HEK293 (cell line): ENCODE measurements around the gene TXNRD2.

Experiments
- CTCF ChIA-PET: fragments of 350-600 bp; formaldehyde crosslinking; extraction: SDS; loops from one replicate; lab custom pipeline; 2021; ENCODE audit warnings: antibody characterized with exemption; lab: Yijun Ruan, JAX
- POLR2A ChIA-PET: fragments of 300-600 bp; formaldehyde crosslinking; extraction: SDS; loops from one replicate; lab custom pipeline; 2020; ENCODE audit warnings: antibody characterized with exemption, inconsistent platforms; lab: Yijun Ruan, JAX
- H3K27ac ChIP-seq: fragments of 200-500 bp; sonication (Bioruptor generic); 2 replicates; pipeline ENCODE4 v1.5.1; 2014; ENCODE audit warnings: low read depth, low read length, control low read depth, inconsistent platforms; ENCODE audit errors: extremely low read depth
- H3K36me3 ChIP-seq, 2 experiments: fragments of 200-500 bp in 1 of 2; sonication (Bioruptor generic) in 1 of 2; 1 replicate in 1 of 2; 2 replicates in 1 of 2; pipeline ENCODE4 v1.5.1; 2014 to 2017; ENCODE audit warnings: inconsistent platforms in 2 of 2, low read length in 2 of 2; ENCODE audit not compliant: control insufficient read depth in 2 of 2, insufficient read depth in 1 of 2
- H3K4me1 ChIP-seq: fragments of 200-500 bp; sonication (Bioruptor generic); 2 replicates; pipeline ENCODE4 v1.5.1; 2014; ENCODE audit warnings: mild to moderate bottlenecking, low read length, inconsistent platforms; ENCODE audit not compliant: control insufficient read depth, insufficient read depth
- H3K4me3 ChIP-seq: 2 replicates; pipeline ENCODE4 v1.5.1; 2011; ENCODE audit warnings: low read depth, mild to moderate bottlenecking, control low read depth, low read length, moderate library complexity
- H3K9me3 ChIP-seq: fragments of 200-500 bp; sonication (Bioruptor generic); 2 replicates; pipeline ENCODE4 v1.5.1; 2014; ENCODE audit warnings: low read depth, low read length, inconsistent platforms; ENCODE audit not compliant: control insufficient read depth, insufficient read depth
- BCL11A ChIP-seq: fragments of 450-650 bp; formaldehyde crosslinking; IDR thresholded peaks from 2 replicates; pipeline ENCODE4 v1.5.1; 2016; ENCODE audit warnings: low read depth, missing biosample characterization, missing genetic modification characterization
- EGR2 ChIP-seq: fragments of 450-650 bp; formaldehyde crosslinking; IDR thresholded peaks from 2 replicates; pipeline ENCODE4 v1.5.1; 2016; ENCODE audit warnings: low read depth, missing biosample characterization, missing genetic modification characterization
- HOXA7 ChIP-seq: sonication (generic); formaldehyde crosslinking; IDR thresholded peaks from 2 replicates; pipeline ENCODE4 v1.8.1; 2022; ENCODE audit warnings: missing genetic modification reagents, borderline replicate concordance
- HOXD13 ChIP-seq: sonication (generic); formaldehyde crosslinking; IDR thresholded peaks from 2 replicates; pipeline ENCODE4 v1.8.0; 2022; ENCODE audit warnings: missing genetic modification reagents, borderline replicate concordance
- KLF1 ChIP-seq: fragments of 450-650 bp; formaldehyde crosslinking; IDR thresholded peaks from 2 replicates; pipeline ENCODE4 v1.5.1; 2016; ENCODE audit warnings: missing biosample characterization, missing genetic modification characterization
- OVOL3 ChIP-seq: fragments of 450-650 bp; formaldehyde crosslinking; IDR thresholded peaks from 2 replicates; pipeline ENCODE4 v1.5.1; 2016; ENCODE audit warnings: missing biosample characterization, missing genetic modification characterization
- SALL2 ChIP-seq: fragments of 450-650 bp; formaldehyde crosslinking; IDR thresholded peaks from 2 replicates; pipeline ENCODE4 v1.5.0; 2017; ENCODE audit warnings: missing biosample characterization, mild to moderate bottlenecking, missing genetic modification characterization, borderline replicate concordance
- SCRT1 ChIP-seq: fragments of 450-650 bp; formaldehyde crosslinking; IDR thresholded peaks from 2 replicates; pipeline ENCODE4 v1.5.1; 2016; ENCODE audit warnings: missing biosample characterization, missing genetic modification characterization, borderline replicate concordance
- SP2 ChIP-seq: fragments of 450-650 bp; formaldehyde crosslinking; IDR thresholded peaks from 2 replicates; pipeline ENCODE4 v1.5.1; 2016; ENCODE audit warnings: missing biosample characterization, missing genetic modification characterization
- SP3 ChIP-seq: fragments of 450-650 bp; formaldehyde crosslinking; IDR thresholded peaks from 2 replicates; pipeline ENCODE4 v1.5.1; 2016; ENCODE audit warnings: missing biosample characterization, missing genetic modification characterization
- ZBTB48 ChIP-seq: fragments of 450-650 bp; formaldehyde crosslinking; IDR thresholded peaks from 2 replicates; pipeline ENCODE4 v1.5.1; 2016; ENCODE audit warnings: missing biosample characterization, missing genetic modification characterization
- ZBTB8A ChIP-seq: fragments of 450-650 bp; formaldehyde crosslinking; IDR thresholded peaks from 2 replicates; pipeline ENCODE4 v1.5.1; 2016; ENCODE audit warnings: missing biosample characterization, missing genetic modification characterization
- ZEB2 ChIP-seq: fragments of 450-650 bp; formaldehyde crosslinking; IDR thresholded peaks from 2 replicates; pipeline ENCODE4 v1.5.1; 2016; ENCODE audit warnings: missing biosample characterization, missing genetic modification characterization
- ZNF169 ChIP-seq: fragments of 450-650 bp; formaldehyde crosslinking; IDR thresholded peaks from 2 replicates; pipeline ENCODE4 v1.5.1; 2016; ENCODE audit warnings: missing biosample characterization, missing genetic modification characterization
- ZNF175 ChIP-seq: fragments of 450-650 bp; formaldehyde crosslinking; IDR thresholded peaks from 2 replicates; pipeline ENCODE4 v1.5.1; 2016; ENCODE audit warnings: missing biosample characterization, missing genetic modification characterization
- ZNF211 ChIP-seq: fragments of 450-650 bp; formaldehyde crosslinking; IDR thresholded peaks from 2 replicates; pipeline ENCODE4 v1.5.1; 2016; ENCODE audit warnings: low read depth, missing biosample characterization, missing genetic modification characterization
- ZNF24 ChIP-seq: fragments of 450-650 bp; formaldehyde crosslinking; IDR thresholded peaks from 2 replicates; pipeline ENCODE4 v1.5.1; 2016; ENCODE audit warnings: missing biosample characterization, missing genetic modification characterization
- ZNF501 ChIP-seq: fragments of 450-650 bp; formaldehyde crosslinking; IDR thresholded peaks from 2 replicates; pipeline ENCODE4 v1.5.1; 2016; ENCODE audit warnings: missing biosample characterization, missing genetic modification characterization
- ZNF549 ChIP-seq: fragments of 450-650 bp; IDR thresholded peaks from 2 replicates; pipeline ENCODE4 v1.5.1; 2018; ENCODE audit warnings: missing biosample characterization, missing genetic modification characterization, mild to moderate bottlenecking, inconsistent platforms, moderate library complexity
- ZNF560 ChIP-seq: fragments of 450-650 bp; formaldehyde crosslinking; IDR thresholded peaks from 2 replicates; pipeline ENCODE4 v1.5.1; 2017; ENCODE audit warnings: missing biosample characterization, missing genetic modification characterization, borderline replicate concordance
- ZNF571 ChIP-seq: fragments of 450-650 bp; formaldehyde crosslinking; IDR thresholded peaks from 2 replicates; pipeline ENCODE4 v1.5.0; 2017; ENCODE audit warnings: missing biosample characterization, missing genetic modification characterization
- ZNF624 ChIP-seq: fragments of 450-650 bp; formaldehyde crosslinking; IDR thresholded peaks from 2 replicates; pipeline ENCODE4 v1.5.1; 2017; ENCODE audit warnings: missing biosample characterization, missing genetic modification characterization
- ZNF658 ChIP-seq: fragments of 450-650 bp; formaldehyde crosslinking; IDR thresholded peaks from 2 replicates; pipeline ENCODE4; 2016; ENCODE audit warnings: missing biosample characterization, missing genetic modification characterization
- ZNF660 ChIP-seq: fragments of 450-650 bp; IDR thresholded peaks from 2 replicates; pipeline ENCODE4 v1.5.1; 2018; ENCODE audit warnings: missing biosample characterization, mild to moderate bottlenecking, missing genetic modification characterization
- ZNF747 ChIP-seq: fragments of 450-650 bp; formaldehyde crosslinking; IDR thresholded peaks from 2 replicates; pipeline ENCODE4 v1.5.1; 2016; ENCODE audit warnings: missing biosample characterization, missing genetic modification characterization
- ZSCAN23 ChIP-seq: fragments of 450-650 bp; formaldehyde crosslinking; IDR thresholded peaks from 2 replicates; pipeline ENCODE4 v1.5.1; 2016; ENCODE audit warnings: missing biosample characterization, missing genetic modification characterization
- TF ChIP-seq, protein P1 (sequence below): fragments of 450-650 bp; IDR thresholded peaks from 2 replicates; pipeline ENCODE4 v1.5.1; 2018; ENCODE audit warnings: missing biosample characterization, mild to moderate bottlenecking, missing genetic modification characterization
- TF ChIP-seq, protein P2 (sequence below): fragments of 450-650 bp; formaldehyde crosslinking; IDR thresholded peaks from 2 replicates; pipeline ENCODE4 v1.5.1; 2016; ENCODE audit warnings: missing biosample characterization, missing genetic modification characterization, borderline replicate concordance
- TF ChIP-seq, protein P3 (sequence below): fragments of 450-650 bp; formaldehyde crosslinking; IDR thresholded peaks from 2 replicates; pipeline ENCODE4 v1.5.1; 2016; ENCODE audit warnings: missing biosample characterization, missing genetic modification characterization
- TF ChIP-seq, protein P4 (sequence below): fragments of 450-650 bp; formaldehyde crosslinking; conservative IDR thresholded peaks from 2 replicates; pipeline ENCODE4 v1.5.1; 2016; ENCODE audit warnings: low read depth, missing biosample characterization, missing genetic modification characterization

TXNRD2 gene

DNA sequence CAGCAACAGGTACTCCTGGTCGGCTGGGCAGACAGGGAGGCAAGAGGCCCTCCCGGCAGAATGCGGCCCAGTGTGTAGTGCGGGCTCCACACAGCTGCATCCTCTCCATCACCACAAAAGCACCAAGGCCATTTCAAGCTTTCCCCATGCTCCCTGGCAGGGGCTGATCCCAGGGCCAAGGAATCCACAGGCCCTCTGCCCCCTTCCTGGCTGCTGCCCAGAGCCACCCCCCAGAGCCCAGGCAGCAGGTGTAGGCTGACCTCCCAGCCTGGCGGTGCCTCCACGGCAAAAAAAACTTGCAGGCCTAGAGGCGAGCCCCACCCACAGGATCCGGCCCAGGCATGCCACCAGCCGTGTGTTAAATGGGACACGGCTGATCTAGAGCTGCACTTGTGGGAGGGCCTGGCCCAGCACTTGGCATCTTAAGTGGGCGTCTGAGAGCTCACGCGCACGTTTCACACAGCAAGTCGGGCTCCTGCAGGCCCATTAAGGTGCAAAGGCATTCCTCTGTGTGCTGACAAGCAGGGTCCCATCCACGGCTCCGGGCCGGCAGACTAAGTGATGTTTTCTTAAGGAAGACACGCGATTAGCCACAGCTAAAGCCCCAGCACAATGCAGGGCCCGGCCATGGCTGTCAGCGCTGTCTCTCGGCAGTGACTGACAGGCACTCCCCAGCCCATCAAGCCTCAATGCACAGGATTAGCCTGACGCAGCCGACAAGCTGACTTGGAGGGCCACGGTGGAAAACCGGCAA lies 67.1 kb downstream of the TXNRD2 start:
- POLR2A ChIA-PET, result interaction anchor here (0.8 to 1.2 kb wide), 3 partner anchors 9 to 20 kb away, joined by 3 to 5 read pairs (median 4); partner anchors contain the start of genes GNB1L and RTL10
- H3K27ac ChIP-seq, result peak overlapping the region; percentile 58; the same call in 1 of the 2 replicates
- CTCF ChIA-PET, result interaction anchor here (0.9 to 1.2 kb wide), 2 partner anchors 35 to 144 kb away, joined by 3 to 6 read pairs; no protein-coding TSS in a partner anchor
- peaks cover 21% of the 10 kb centered on the region for H3K4me1 ChIP-seq
- no peaks in the 10 kb centered on the region for H3K9me3 ChIP-seq
- H3K4me3 ChIP-seq, result no peak overlapping the region
- H3K36me3 ChIP-seq, result no peaks in the 10 kb centered on the region
- TF ChIP-seq BCL11A (tag by site-specific recombination) (no peak), HOXA7 (CRISPR knock-in tag) (no peak), OVOL3 (tag by site-specific recombination) (no peak), SCRT1 (tag by site-specific recombination) (peak; percentile 44; the same call in 1 of the 2 replicates), ZNF560 (tag by site-specific recombination) (no peak), HOXD13 (CRISPR knock-in tag) (no peak), SP2 (peak; percentile 36), ZNF549 (tag by site-specific recombination) (no peak), ZNF624 (tag by site-specific recombination) (no peak), KLF1 (tag by site-specific recombination) (peak; percentile 75), ZSCAN23 (tag by site-specific recombination) (no peak), ZBTB8A (peak; percentile 79), EGR2 (tag by site-specific recombination) (peak; percentile 97), ZNF658 (tag by site-specific recombination) (no peak), SALL2 (tag by site-specific recombination) (no peak), ZNF747 (tag by site-specific recombination) (no peak), ZNF571 (tag by site-specific recombination) (no peak), SP3 (no peak), ZNF660 (tag by site-specific recombination) (no peak), ZEB2 (tag by site-specific recombination) (no peak), ZNF169 (tag by site-specific recombination) (no peak), ZBTB48 (tag by site-specific recombination) (no peak), ZNF175 (tag by site-specific recombination) (no peak), ZNF211 (no peak), ZNF501 (tag by site-specific recombination) (no peak), ZNF24 (tag by site-specific recombination) (peak; percentile 46; the same call in 1 of the 2 replicates)
- TF ChIP-seq, protein P1, sequence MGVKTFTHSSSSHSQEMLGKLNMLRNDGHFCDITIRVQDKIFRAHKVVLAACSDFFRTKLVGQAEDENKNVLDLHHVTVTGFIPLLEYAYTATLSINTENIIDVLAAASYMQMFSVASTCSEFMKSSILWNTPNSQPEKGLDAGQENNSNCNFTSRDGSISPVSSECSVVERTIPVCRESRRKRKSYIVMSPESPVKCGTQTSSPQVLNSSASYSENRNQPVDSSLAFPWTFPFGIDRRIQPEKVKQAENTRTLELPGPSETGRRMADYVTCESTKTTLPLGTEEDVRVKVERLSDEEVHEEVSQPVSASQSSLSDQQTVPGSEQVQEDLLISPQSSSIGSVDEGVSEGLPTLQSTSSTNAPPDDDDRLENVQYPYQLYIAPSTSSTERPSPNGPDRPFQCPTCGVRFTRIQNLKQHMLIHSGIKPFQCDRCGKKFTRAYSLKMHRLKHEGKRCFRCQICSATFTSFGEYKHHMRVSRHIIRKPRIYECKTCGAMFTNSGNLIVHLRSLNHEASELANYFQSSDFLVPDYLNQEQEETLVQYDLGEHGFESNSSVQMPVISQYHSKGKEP, result no peak
- TF ChIP-seq, protein P2, sequence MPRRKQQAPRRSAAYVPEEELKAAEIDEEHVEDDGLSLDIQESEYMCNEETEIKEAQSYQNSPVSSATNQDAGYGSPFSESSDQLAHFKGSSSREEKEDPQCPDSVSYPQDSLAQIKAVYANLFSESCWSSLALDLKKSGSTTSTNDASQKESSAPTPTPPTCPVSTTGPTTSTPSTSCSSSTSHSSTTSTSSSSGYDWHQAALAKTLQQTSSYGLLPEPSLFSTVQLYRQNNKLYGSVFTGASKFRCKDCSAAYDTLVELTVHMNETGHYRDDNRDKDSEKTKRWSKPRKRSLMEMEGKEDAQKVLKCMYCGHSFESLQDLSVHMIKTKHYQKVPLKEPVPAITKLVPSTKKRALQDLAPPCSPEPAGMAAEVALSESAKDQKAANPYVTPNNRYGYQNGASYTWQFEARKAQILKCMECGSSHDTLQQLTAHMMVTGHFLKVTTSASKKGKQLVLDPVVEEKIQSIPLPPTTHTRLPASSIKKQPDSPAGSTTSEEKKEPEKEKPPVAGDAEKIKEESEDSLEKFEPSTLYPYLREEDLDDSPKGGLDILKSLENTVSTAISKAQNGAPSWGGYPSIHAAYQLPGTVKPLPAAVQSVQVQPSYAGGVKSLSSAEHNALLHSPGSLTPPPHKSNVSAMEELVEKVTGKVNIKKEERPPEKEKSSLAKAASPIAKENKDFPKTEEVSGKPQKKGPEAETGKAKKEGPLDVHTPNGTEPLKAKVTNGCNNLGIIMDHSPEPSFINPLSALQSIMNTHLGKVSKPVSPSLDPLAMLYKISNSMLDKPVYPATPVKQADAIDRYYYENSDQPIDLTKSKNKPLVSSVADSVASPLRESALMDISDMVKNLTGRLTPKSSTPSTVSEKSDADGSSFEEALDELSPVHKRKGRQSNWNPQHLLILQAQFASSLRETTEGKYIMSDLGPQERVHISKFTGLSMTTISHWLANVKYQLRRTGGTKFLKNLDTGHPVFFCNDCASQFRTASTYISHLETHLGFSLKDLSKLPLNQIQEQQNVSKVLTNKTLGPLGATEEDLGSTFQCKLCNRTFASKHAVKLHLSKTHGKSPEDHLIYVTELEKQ (tag by site-specific recombination), result peak; percentile 80; the same call in 1 of the 2 replicates
- TF ChIP-seq, protein P3, sequence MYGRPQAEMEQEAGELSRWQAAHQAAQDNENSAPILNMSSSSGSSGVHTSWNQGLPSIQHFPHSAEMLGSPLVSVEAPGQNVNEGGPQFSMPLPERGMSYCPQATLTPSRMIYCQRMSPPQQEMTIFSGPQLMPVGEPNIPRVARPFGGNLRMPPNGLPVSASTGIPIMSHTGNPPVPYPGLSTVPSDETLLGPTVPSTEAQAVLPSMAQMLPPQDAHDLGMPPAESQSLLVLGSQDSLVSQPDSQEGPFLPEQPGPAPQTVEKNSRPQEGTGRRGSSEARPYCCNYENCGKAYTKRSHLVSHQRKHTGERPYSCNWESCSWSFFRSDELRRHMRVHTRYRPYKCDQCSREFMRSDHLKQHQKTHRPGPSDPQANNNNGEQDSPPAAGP, result 0 out of 2 replicates have a peak, but pooled peaks have one; percentile 48
- TF ChIP-seq, protein P4, sequence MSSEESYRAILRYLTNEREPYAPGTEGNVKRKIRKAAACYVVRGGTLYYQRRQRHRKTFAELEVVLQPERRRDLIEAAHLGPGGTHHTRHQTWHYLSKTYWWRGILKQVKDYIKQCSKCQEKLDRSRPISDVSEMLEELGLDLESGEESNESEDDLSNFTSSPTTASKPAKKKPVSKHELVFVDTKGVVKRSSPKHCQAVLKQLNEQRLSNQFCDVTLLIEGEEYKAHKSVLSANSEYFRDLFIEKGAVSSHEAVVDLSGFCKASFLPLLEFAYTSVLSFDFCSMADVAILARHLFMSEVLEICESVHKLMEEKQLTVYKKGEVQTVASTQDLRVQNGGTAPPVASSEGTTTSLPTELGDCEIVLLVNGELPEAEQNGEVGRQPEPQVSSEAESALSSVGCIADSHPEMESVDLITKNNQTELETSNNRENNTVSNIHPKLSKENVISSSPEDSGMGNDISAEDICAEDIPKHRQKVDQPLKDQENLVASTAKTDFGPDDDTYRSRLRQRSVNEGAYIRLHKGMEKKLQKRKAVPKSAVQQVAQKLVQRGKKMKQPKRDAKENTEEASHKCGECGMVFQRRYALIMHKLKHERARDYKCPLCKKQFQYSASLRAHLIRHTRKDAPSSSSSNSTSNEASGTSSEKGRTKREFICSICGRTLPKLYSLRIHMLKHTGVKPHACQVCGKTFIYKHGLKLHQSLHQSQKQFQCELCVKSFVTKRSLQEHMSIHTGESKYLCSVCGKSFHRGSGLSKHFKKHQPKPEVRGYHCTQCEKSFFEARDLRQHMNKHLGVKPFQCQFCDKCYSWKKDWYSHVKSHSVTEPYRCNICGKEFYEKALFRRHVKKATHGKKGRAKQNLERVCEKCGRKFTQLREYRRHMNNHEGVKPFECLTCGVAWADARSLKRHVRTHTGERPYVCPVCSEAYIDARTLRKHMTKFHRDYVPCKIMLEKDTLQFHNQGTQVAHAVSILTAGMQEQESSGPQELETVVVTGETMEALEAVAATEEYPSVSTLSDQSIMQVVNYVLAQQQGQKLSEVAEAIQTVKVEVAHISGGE (tag by site-specific recombination), result no peak
